GM10248 (cell line): ENCODE results near the gene LCLAT1.

ENCODE experiments used
- CTCF ChIA-PET: fragments of 300-600 bp; sonication (Branson Sonifier 250); formaldehyde crosslinking; extraction: SDS; loops from one replicate; lab custom pipeline; 2021; ENCODE audit warnings: antibody characterized with exemption; lab: Yijun Ruan, JAX
- POLR2A ChIA-PET: fragments of 350-650 bp; sonication (Branson Sonifier 250); formaldehyde crosslinking; extraction: SDS; loops from one replicate; lab custom pipeline; 2020; ENCODE audit warnings: antibody characterized with exemption; lab: Yijun Ruan, JAX
- DNase-seq: peaks from one replicate; pipeline ENCODE4 v3.0.0; 2012; ENCODE audit errors: extremely low spot score
- CTCF ChIP-seq: IDR thresholded peaks from 2 replicates; pipeline ENCODE4 v1.5.1; 2012; ENCODE audit warnings: mild to moderate bottlenecking, low read depth; ENCODE audit errors: extremely low read depth, missing control alignments, control extremely low read depth

Gene LCLAT1

GRCh38 chr2:30412684-30413570 is 34.1 kb upstream of the LCLAT1 start:
- no peak for DNase-seq
- ChIA-PET CTCF (interaction anchor here (0.8 to 2.5 kb wide), 5 partner anchors 9 to 299 kb away, joined by 3 to 10 read pairs (median 5); no protein-coding TSS in a partner anchor), POLR2A (no interaction called here)
- no peak for TF ChIP-seq CTCF

DNA sequence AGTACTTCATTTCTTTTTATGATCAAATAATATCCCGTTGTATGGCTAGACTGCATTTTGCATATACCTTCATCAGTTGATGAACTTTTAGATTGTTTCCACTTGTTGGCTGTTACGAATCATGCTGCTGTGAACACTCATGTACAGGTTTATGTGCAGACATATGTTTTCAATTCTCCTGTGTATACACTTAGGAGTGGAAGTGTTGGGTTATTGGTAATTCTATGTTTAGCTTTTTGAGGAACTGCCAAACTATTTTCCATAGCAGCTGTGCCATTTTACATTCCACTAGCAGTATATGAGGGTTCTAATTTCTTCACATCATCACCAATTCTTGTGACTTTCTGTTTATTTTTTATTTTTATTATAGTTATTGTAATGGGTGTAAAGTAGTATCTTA is 32.1 kb upstream of the LCLAT1 start:
- POLR2A ChIA-PET, result no interaction called here
- TF ChIP-seq CTCF, result no peak
- DNase-seq, result no peak
- CTCF ChIA-PET, result interaction anchor here (1.4 kb wide), 1 partner anchor 19 kb away, joined by 3 read pairs; no protein-coding TSS in a partner anchor

DNA sequence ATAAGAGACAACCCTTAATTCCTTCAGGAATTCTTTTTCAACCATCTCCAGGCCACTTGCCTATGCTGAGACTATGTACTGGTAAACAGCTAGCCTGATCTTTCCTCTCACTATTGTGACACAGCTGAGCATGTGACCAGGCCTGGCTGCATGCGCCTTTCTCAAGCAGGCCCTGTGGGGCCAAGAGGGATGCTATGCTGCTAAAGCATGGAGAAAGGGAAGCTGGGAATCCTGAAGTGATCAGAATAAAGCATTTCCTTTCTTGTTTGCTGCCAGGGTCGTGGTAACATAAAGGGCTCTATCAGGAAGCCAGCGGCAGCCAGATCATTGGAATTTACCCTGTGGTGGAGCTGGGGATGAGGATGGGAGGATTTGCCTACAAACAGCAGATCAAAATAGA is 29.8 kb upstream of the LCLAT1 start:
- CTCF ChIA-PET, result no interaction called here
- POLR2A ChIA-PET, result no interaction called here
- no peak for DNase-seq
- no peak for TF ChIP-seq CTCF

- ChIA-PET POLR2A (no interaction called here), CTCF (interaction anchor here (1.1 to 3.0 kb wide), 6 partner anchors 8 to 290 kb away, joined by 3 to 10 read pairs (median 6); no protein-coding TSS in a partner anchor)
- TF ChIP-seq CTCF, result no peak
- DNase-seq, result no peak
These were observed 25.9 kb upstream of the LCLAT1 start for GRCh38 chr2:30421026-30421603.

GRCh38 chr2:30421604-30422443 is 25.2 kb upstream of the LCLAT1 start:
- no peak for TF ChIP-seq CTCF
- POLR2A ChIA-PET, result interaction anchor here (0.6 kb wide), 1 partner anchor 1908 kb away, joined by 3 read pairs; no protein-coding TSS in a partner anchor
- no peak for DNase-seq
- CTCF ChIA-PET, result interaction anchor here (0.6 to 3.0 kb wide), 8 partner anchors 9 to 290 kb away, joined by 3 to 13 read pairs (median 6); no protein-coding TSS in a partner anchor

- TF ChIP-seq CTCF, result no peak
- ChIA-PET CTCF (interaction anchor here (1.3 to 3.0 kb wide), 6 partner anchors 10 to 289 kb away, joined by 3 to 13 read pairs (median 6); no protein-coding TSS in a partner anchor), POLR2A (no interaction called here)
- peak; percentile 45 for DNase-seq
These were observed 24.5 kb upstream of the LCLAT1 start for GRCh38 chr2:30422444-30423040.
